Mesenchymal stem cell (in vitro differentiated cells and primary cell): ENCODE measurements around the gene WNT3A.

Experiments used
- DNase-seq: peaks from one replicate; pipeline ENCODE4 v3.0.0-alpha.2; 2013
- H2AFZ ChIP-seq: one replicate; pipeline ENCODE4 v1.6.1; 2013; ENCODE audit warnings: low read depth, mild to moderate bottlenecking, control low read depth, inconsistent platforms, low read length, moderate library complexity
- H2AK5ac ChIP-seq: 2 replicates; pipeline ENCODE4 v1.6.1; 2013; ENCODE audit warnings: low read length, moderate library complexity, mild to moderate bottlenecking, inconsistent platforms; ENCODE audit not compliant: severe bottlenecking
- H2BK120ac ChIP-seq: one replicate; pipeline ENCODE4 v1.6.1; 2013; ENCODE audit warnings: low read depth, mild to moderate bottlenecking, inconsistent platforms, low read length, moderate library complexity
- H2BK12ac ChIP-seq, 2 experiments: one replicate each; pipeline ENCODE4 v1.6.1; 2013; ENCODE audit warnings: inconsistent platforms in 2 of 2, low read length in 2 of 2, mild to moderate bottlenecking in 2 of 2, moderate library complexity in 2 of 2, control low read depth in 1 of 2
- H2BK15ac ChIP-seq: one replicate; pipeline ENCODE4 v1.6.1; 2013; ENCODE audit warnings: mild to moderate bottlenecking, low read depth, inconsistent platforms; ENCODE audit not compliant: poor library complexity, severe bottlenecking
- H2BK5ac ChIP-seq: 2 replicates; pipeline ENCODE4 v1.6.1; 2013; ENCODE audit warnings: low read depth, mild to moderate bottlenecking, low read length, control low read depth, inconsistent platforms; ENCODE audit not compliant: poor library complexity, severe bottlenecking
- H3K14ac ChIP-seq, 2 experiments: one replicate each; pipeline ENCODE4 v1.6.1; 2013; ENCODE audit warnings: inconsistent platforms in 2 of 2, low read length in 2 of 2, control low read depth in 1 of 2, mild to moderate bottlenecking in 1 of 2, moderate library complexity in 1 of 2
- H3K18ac ChIP-seq, 2 experiments: one replicate each; pipeline ENCODE4 v1.6.1; 2013; ENCODE audit warnings: inconsistent platforms in 2 of 2, low read length in 2 of 2, control low read depth in 1 of 2, low read depth in 1 of 2, mild to moderate bottlenecking in 1 of 2
- H3K23ac ChIP-seq, 2 experiments: one replicate each; pipeline ENCODE4 v1.6.1; 2013; ENCODE audit warnings: inconsistent platforms in 2 of 2, low read length in 2 of 2, mild to moderate bottlenecking in 2 of 2, moderate library complexity in 2 of 2, control low read depth in 1 of 2
- H3K27ac ChIP-seq: 2 replicates; pipeline ENCODE4 v1.5.1; 2013; ENCODE audit warnings: mild to moderate bottlenecking, moderate library complexity, low read length, control low read depth, inconsistent platforms; ENCODE audit not compliant: poor library complexity, severe bottlenecking
- H3K27me3 ChIP-seq, 2 experiments: 2 replicates each; pipeline versions ENCODE4 v1.6.1 to v1.7.0; 2013; ENCODE audit warnings: low read length in 2 of 2, mild to moderate bottlenecking in 2 of 2, moderate library complexity in 2 of 2, control low read depth in 1 of 2, inconsistent platforms in 1 of 2; ENCODE audit not compliant: control insufficient read depth in 1 of 2, insufficient read depth in 1 of 2
- H3K36me3 ChIP-seq, 2 experiments: 2 replicates each; pipeline versions ENCODE4 v1.6.1 to v1.7.0; 2013; ENCODE audit warnings: low read length in 2 of 2, control low read depth in 1 of 2, inconsistent platforms in 1 of 2, low read depth in 1 of 2, mild to moderate bottlenecking in 1 of 2; ENCODE audit not compliant: insufficient read depth in 2 of 2, control insufficient read depth in 1 of 2
- H3K4ac ChIP-seq, 2 experiments: one replicate each; pipeline ENCODE4 v1.6.1; 2013; ENCODE audit warnings: inconsistent platforms in 2 of 2, low read length in 2 of 2, mild to moderate bottlenecking in 2 of 2, moderate library complexity in 2 of 2, control low read depth in 1 of 2, low read depth in 1 of 2
- H3K4me1 ChIP-seq: 2 replicates; pipeline ENCODE4 v1.6.1; 2013; ENCODE audit warnings: low read depth, low read length, control low read depth; ENCODE audit not compliant: control insufficient read depth, insufficient read depth
- H3K4me2 ChIP-seq: 2 replicates; pipeline ENCODE4 v1.6.1; 2013; ENCODE audit warnings: low read length, mild to moderate bottlenecking, inconsistent platforms; ENCODE audit not compliant: poor library complexity, severe bottlenecking
- H3K4me3 ChIP-seq, 2 experiments: 2 replicates each; pipeline versions ENCODE4 v1.5.1 to v1.7.0; 2013; ENCODE audit warnings: low read length in 2 of 2, mild to moderate bottlenecking in 2 of 2, control low read depth in 1 of 2, low read depth in 1 of 2; ENCODE audit not compliant: insufficient read depth in 1 of 2
- H3K79me1 ChIP-seq: replicated peaks from 2 replicates; pipeline ENCODE4 v1.6.1; 2013; ENCODE audit warnings: mild to moderate bottlenecking, control low read depth, low read length, inconsistent platforms; ENCODE audit not compliant: poor library complexity, severe bottlenecking
- H3K9ac ChIP-seq: 2 replicates; pipeline ENCODE4 v1.7.0; 2013; ENCODE audit warnings: mild to moderate bottlenecking, low read length, moderate library complexity
- H3K9me3 ChIP-seq: 2 replicates; pipeline ENCODE4 v1.7.0; 2013; ENCODE audit warnings: mild to moderate bottlenecking, low read length; ENCODE audit not compliant: control insufficient read depth
- H4K8ac ChIP-seq: one replicate; pipeline ENCODE4 v1.6.1; 2013; ENCODE audit warnings: inconsistent platforms, mild to moderate bottlenecking, low read length, moderate library complexity
- H4K91ac ChIP-seq: one replicate; pipeline ENCODE4 v1.6.1; 2013; ENCODE audit warnings: mild to moderate bottlenecking, low read length, inconsistent platforms
- WGBS: methylation state at CpG from one replicate; pipeline ENCODE4 v1.1.7; 2013; ENCODE audit warnings: mixed read lengths; 5-methylcytosine and 5-hydroxymethylcytosine counted together

WNT3A gene

DNA sequence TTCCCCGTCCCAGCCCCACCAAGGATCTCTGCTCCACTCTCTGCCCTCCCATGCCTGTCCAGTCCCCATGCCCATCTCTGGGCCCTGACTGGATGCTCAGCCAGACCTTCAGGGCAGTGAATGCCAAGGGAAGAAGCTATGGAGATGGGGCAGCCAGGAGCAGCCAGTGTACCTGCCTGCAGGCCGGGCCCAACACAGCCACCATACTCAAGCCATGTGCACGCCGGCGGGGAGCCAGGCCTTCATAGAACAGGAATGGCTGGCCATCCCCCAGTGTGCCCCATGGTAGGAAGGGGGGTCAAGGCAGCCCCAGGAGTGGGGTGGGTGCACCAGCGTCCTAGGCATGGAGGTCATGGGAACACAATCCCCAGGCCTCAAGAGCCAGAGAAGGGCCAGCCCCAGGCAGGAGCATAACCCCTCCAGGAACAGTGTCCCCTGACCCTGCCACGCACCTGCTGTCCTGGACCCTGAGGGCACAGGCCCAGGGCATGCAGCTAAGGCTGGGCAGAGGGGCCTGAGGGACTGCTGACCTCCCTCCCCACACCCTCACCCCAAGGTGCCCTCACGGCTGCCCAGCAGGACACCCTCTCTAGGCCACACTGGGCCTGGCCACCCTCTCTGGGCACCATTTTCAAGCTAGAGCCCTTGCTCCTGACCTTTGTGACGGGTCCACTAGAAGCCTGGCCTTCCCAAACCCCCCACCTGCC, 55.4 kb downstream of the WNT3A start:
- WGBS, result 86% methylated on average over 9 of the region's 9 CpGs

GRCh38 chr1:228062812-228063211, 56.0 kb downstream of the WNT3A start:
- Histone ChIP-seq H4K8ac (no peak overlapping the region), H3K9ac (no peak overlapping the region), H3K4me1 (peaks cover 3% of the 10 kb centered on the region), H3K18ac (no peak overlapping the region), H2AK5ac (no peak overlapping the region), H2BK15ac (no peak overlapping the region), H3K9me3 (no peaks in the 10 kb centered on the region), H2BK12ac (no peak overlapping the region), H3K4me2 (no peak overlapping the region), H3K36me3 (peaks cover 0 to 3% of the 10 kb centered on the region in 2 experiments), H3K4me3 (no peak overlapping the region), H3K79me1 (no peaks in the 10 kb centered on the region), H3K23ac (no peak overlapping the region), H3K27me3 (peaks cover 32 to 92% of the 10 kb centered on the region in 2 experiments), H2BK120ac (no peak overlapping the region), H3K27ac (no peak overlapping the region), H3K4ac (no peak overlapping the region), H2BK5ac (no peak overlapping the region), H2AFZ (no peak overlapping the region), H4K91ac (no peak overlapping the region), H3K14ac (no peak overlapping the region)
- no peak for DNase-seq
- 64% methylated on average over 4 of the region's 4 CpGs for WGBS

More for the DNA sequence above, 55.4 kb downstream of the WNT3A start:
- no peak overlapping the region for H2AK5ac ChIP-seq
- peak overlapping the region; percentile 28 for H4K91ac ChIP-seq
- no peak overlapping the region for H3K18ac ChIP-seq
- no peak overlapping the region for H2BK15ac ChIP-seq
- DNase-seq, result no peak
- H3K9me3 ChIP-seq, result no peaks in the 10 kb centered on the region
- H2BK5ac ChIP-seq, result no peak overlapping the region
- no peak overlapping the region for H2BK12ac ChIP-seq
- no peak overlapping the region for H3K4me3 ChIP-seq
- H3K14ac ChIP-seq, result no peak overlapping the region
- H2BK120ac ChIP-seq, result no peak overlapping the region
- no peak overlapping the region for H3K27ac ChIP-seq
- no peak overlapping the region for H3K23ac ChIP-seq
- no peak overlapping the region for H2AFZ ChIP-seq
- no peak overlapping the region for H4K8ac ChIP-seq
- H3K36me3 ChIP-seq, result peaks cover 0 to 3% of the 10 kb centered on the region in 2 experiments
- H3K4ac ChIP-seq, result no peak overlapping the region
- H3K4me1 ChIP-seq, result peaks cover 1% of the 10 kb centered on the region
- H3K27me3 ChIP-seq, result peaks cover 27 to 92% of the 10 kb centered on the region in 2 experiments
- H3K79me1 ChIP-seq, result no peaks in the 10 kb centered on the region
- no peak overlapping the region for H3K4me2 ChIP-seq
- H3K9ac ChIP-seq, result no peak overlapping the region

DNA sequence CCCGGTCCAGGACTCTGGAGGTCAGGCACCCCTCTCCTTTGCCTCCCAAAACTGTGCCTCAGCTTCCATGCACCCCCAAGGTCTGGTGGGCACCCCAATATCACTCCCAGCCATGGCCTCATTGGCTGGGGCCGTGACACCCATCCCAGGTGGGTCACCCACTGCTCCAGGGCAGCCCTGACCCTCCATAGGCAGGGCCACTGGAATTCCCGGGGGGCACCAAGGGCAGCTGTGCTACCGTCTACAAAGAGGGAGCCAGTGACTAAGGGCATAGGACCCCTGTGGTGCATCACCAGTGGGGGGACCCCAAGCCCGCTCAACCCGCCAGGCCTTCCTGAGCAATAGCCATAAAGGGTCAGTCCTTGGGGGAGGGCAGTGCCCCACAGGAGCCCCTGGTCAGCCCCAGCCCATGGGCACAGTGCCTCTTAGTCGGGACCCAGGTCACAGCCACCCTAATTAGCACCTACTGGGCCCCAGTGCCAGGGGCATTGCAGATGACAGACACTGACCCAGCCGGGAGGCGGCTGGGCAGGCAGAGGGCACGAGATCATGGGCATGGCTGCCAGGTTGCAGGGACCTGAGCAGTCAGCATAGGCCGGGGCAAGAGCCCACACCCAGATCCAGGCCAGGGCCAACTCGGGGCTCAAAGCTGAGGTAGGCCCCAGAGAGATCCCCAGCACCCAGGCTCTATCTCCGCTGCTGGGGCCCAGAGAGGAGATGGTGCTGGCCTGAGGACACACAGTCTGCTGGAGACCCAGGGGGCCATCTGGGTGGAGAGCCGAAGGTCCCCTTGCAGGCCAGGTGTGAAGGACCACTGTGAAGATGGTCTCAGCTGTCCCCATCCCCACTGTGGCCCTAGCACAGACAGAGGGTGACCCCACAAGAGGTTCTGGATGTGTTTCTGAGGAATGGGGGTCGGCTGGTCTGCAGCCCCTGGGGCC, 56.7 kb downstream of the WNT3A start:
- no peak overlapping the region for H3K4me3 ChIP-seq
- H3K4ac ChIP-seq, result no peak overlapping the region
- 80% methylated on average over 15 of the region's 15 CpGs for WGBS
- no peak overlapping the region for H3K23ac ChIP-seq
- no peaks in the 10 kb centered on the region for H3K9me3 ChIP-seq
- H3K4me1 ChIP-seq, result peaks cover 2% of the 10 kb centered on the region
- H2AFZ ChIP-seq, result no peak overlapping the region
- no peak overlapping the region for H2BK15ac ChIP-seq
- no peaks in the 10 kb centered on the region for H3K79me1 ChIP-seq
- no peak overlapping the region for H3K4me2 ChIP-seq
- no peak overlapping the region for H2AK5ac ChIP-seq
- H3K36me3 ChIP-seq, result peaks cover 0 to 3% of the 10 kb centered on the region in 2 experiments
- H3K18ac ChIP-seq, result no peak overlapping the region
- H4K91ac ChIP-seq, result no peak overlapping the region
- no peak overlapping the region for H3K9ac ChIP-seq
- no peak overlapping the region for H2BK12ac ChIP-seq
- H4K8ac ChIP-seq, result no peak overlapping the region
- H3K27ac ChIP-seq, result no peak overlapping the region
- peaks cover 36 to 92% of the 10 kb centered on the region in 2 experiments for H3K27me3 ChIP-seq
- no peak overlapping the region for H2BK120ac ChIP-seq
- no peak overlapping the region for H2BK5ac ChIP-seq
- no peak for DNase-seq
- H3K14ac ChIP-seq, result no peak overlapping the region

DNA sequence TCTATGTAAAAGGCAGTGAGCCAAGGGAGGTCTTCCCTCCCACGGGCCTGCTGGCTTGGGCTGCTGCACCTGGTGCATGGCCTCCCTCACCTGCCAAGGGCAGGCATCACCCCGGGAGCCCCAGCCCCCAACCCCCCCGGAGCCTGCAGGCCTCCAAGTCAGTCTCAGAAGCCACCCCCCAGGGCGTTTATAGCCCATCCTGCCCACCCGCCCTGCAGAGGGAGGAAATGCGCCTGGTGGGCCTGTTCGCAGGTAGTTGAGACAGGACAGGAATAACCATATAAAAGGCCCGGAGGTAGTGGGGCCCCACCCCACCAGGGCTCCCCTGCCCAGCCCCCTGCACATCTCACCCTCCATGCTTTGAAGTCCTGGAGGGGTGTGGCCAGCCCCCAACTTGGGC, 57.5 kb downstream of the WNT3A start:
- Histone ChIP-seq H2BK120ac (no peak overlapping the region), H2AFZ (no peak overlapping the region), H3K23ac (no peak overlapping the region), H3K36me3 (no peaks in the 10 kb centered on the region), H2BK5ac (no peak overlapping the region), H3K4me1 (peaks cover 2% of the 10 kb centered on the region), H3K14ac (no peak overlapping the region), H3K9me3 (no peaks in the 10 kb centered on the region), H4K91ac (no peak overlapping the region), H3K27me3 (peaks cover 40 to 91% of the 10 kb centered on the region in 2 experiments), H3K9ac (no peak overlapping the region), H2BK15ac (no peak overlapping the region), H2BK12ac (no peak overlapping the region), H3K4me3 (no peak overlapping the region), H4K8ac (no peak overlapping the region), H3K4me2 (no peak overlapping the region), H3K27ac (no peak overlapping the region), H3K18ac (no peak overlapping the region), H3K79me1 (no peaks in the 10 kb centered on the region), H3K4ac (no peak overlapping the region), H2AK5ac (no peak overlapping the region)
- no peak for DNase-seq
- 40% methylated on average over 8 of the region's 8 CpGs for WGBS
